ENCODE measurements around the gene PYGM. TPM values are rescaled to one million over a fixed set of nuclear protein-coding genes. Genes with fewer than 3 reads are reported as not detected.

The PYGM gene
- total and polyA plus RNA-seq, 2 donors (not counting 3 experiments of a cell fraction or from before 2014, with no cell fraction given), result 0.10 to 0.62 TPM

GRCh38 chr11:64759131-64759721, 548 bp downstream of the PYGM start:
- FAIRE-seq (no peak), DNase-seq (ENCODE audit: low read depth, low spot score) (no peak)
- Histone ChIP-seq H3K4me3 (replicated peaks in 1 of 3; ENCODE audit: insufficient read depth in 1 of 3, low read depth in 1 of 3, low read length in 3 of 3) (no peak overlapping the region), H3K27ac (ENCODE audit: insufficient read depth, low read depth, low read length) (no peak overlapping the region), H3K9ac (replicated peaks; ENCODE audit: extremely low read depth, insufficient read depth, low read length) (no peak overlapping the region), H3K4me2 (ENCODE audit: insufficient read depth, low read length) (no peak overlapping the region), H3K36me3 (ENCODE audit: control insufficient read depth in 2 of 2, extremely low read depth in 1 of 2, insufficient read depth in 2 of 2, low read length in 2 of 2) (peaks cover 12 to 16% of the 10 kb centered on the region in 2 experiments), H2AFZ (ENCODE audit: low read depth, low read length) (no peak overlapping the region), H3K27me3 (ENCODE audit: control insufficient read depth in 2 of 2, insufficient read depth in 2 of 2, low read length in 2 of 2) (no peaks in the 10 kb centered on the region), H4K20me1 (replicated peaks; ENCODE audit: control insufficient read depth, extremely low read depth, insufficient read depth, low read length) (no peaks in the 10 kb centered on the region), H3K4me1 (ENCODE audit: control insufficient read depth, extremely low read depth, insufficient read depth, low read length) (peaks cover 16% of the 10 kb centered on the region), H3K9me3 (replicated peaks; ENCODE audit: control insufficient read depth, insufficient read depth, low read length) (no peaks in the 10 kb centered on the region), H3K9me1 (replicated peaks; ENCODE audit: control insufficient read depth, extremely low read depth, insufficient read depth, low read length) (no peaks in the 10 kb centered on the region), H3K79me2 (ENCODE audit: control insufficient read depth, insufficient read depth, low read length) (no peaks in the 10 kb centered on the region)
- dilution Hi-C loops (cut with MboI; ENCODE audit: extremely low pct_ligation_motif_present, low sequenced_read_pairs), result no loop called here
- TF ChIP-seq JUN (IDR thresholded peaks at IDR 0.05; ENCODE audit: borderline replicate concordance, insufficient read depth, insufficient read length, low read depth) (no peak), EZH2 (IDR thresholded peaks at IDR 0.05; ENCODE audit: borderline replicate concordance, low read depth, low read length, severe bottlenecking) (no peak), MYC (IDR thresholded peaks at IDR 0.05; ENCODE audit: low read depth, low read length) (no peak), MAX (IDR thresholded peaks at IDR 0.05; ENCODE audit: insufficient read depth, insufficient read length) (no peak), POLR2AphosphoS5 (IDR thresholded peaks at IDR 0.05; ENCODE audit: insufficient read depth, low read depth, low read length) (peak; percentile 14), GATA2 (IDR thresholded peaks at IDR 0.05; ENCODE audit: insufficient read depth, insufficient read length, low read depth, low read length) (no peak), CTCF (IDR thresholded peaks at IDR 0.05; ENCODE audit: extremely low read depth in 1 of 2, insufficient read depth in 1 of 2, low read depth in 1 of 2, low read length in 2 of 2) (no peak)
- POLR2A ChIA-PET, result no interaction called here
- CTCF ChIA-PET, result no interaction called here
- BruUV-seq (replicated peaks), result no TSS peak
- intact Hi-C loops (cut with micrococcal nuclease), result no loop called here

Measured in endothelial cell of umbilical vein (primary cell).